Thoracic aorta (tissue), 2 donors: Measurements from ENCODE around the gene ZIC1. TPM values are rescaled to one million over a fixed set of nuclear protein-coding genes. Genes with fewer than 3 reads are reported as not detected.

Source experiments
- ATAC-seq: fragments of 150-250 bp; one replicate; pipeline ENCODE4 v1.8.0; 2017; ENCODE audit warnings: low read depth; ENCODE audit not compliant: insufficient number of reproducible peaks, low FRiP score
- DNase-seq: peaks from one replicate; pipeline ENCODE4 v3.0.0-alpha.2; 2020; ENCODE audit warnings: low spot score
- H3K27ac ChIP-seq, 2 donors: fragments of 200-600 bp; sonication (generic); 1 replicate in 1 of 2; 2 replicates in 1 of 2; pipeline ENCODE4 v1.5.1; 2016; ENCODE audit warnings: mild to moderate bottlenecking in 2 of 2, moderate library complexity in 2 of 2
- H3K27me3 ChIP-seq: fragments of 200-600 bp; sonication (generic); replicated peaks from 2 replicates; pipeline ENCODE4 v1.6.0; 2016; ENCODE audit warnings: mild to moderate bottlenecking; ENCODE audit not compliant: insufficient read depth
- H3K36me3 ChIP-seq: fragments of 200-600 bp; sonication (generic); one replicate; pipeline ENCODE4 v1.5.1; 2016
- H3K4me1 ChIP-seq, 2 donors: fragments of 200-600 bp; sonication (generic); 1 replicate in 1 of 2; 2 replicates in 1 of 2; pipeline versions ENCODE4 v1.5.1 to v1.6.0; 2016; ENCODE audit warnings: low read depth in 2 of 2, mild to moderate bottlenecking in 1 of 2; ENCODE audit not compliant: control insufficient read depth in 1 of 2
- H3K4me3 ChIP-seq: fragments of 200-600 bp; sonication (generic); 2 replicates; pipeline ENCODE4 v1.5.1; 2016; ENCODE audit warnings: mild to moderate bottlenecking
- H3K9me3 ChIP-seq: fragments of 200-600 bp; sonication (generic); 2 replicates; pipeline ENCODE4 v1.5.1; 2016
- CTCF ChIP-seq: fragments of 200-600 bp; sonication (generic); IDR thresholded peaks from one replicate; pipeline ENCODE4 v1.5.1; 2019; ENCODE audit warnings: antibody characterized with exemption
- total RNA-seq, 2 donors: library from RNA; depleted of rRNA; stranded (reverse); fragments of >200 nt; gene quantifications; one replicate each; pipeline versions ENCODE4 v1.1.0 to v1.2.3, GENCODE V29; 2016

Gene ZIC1
- total RNA-seq, 2 donors from 2014 or later: 0.07 TPM; not detected in 1

DNA sequence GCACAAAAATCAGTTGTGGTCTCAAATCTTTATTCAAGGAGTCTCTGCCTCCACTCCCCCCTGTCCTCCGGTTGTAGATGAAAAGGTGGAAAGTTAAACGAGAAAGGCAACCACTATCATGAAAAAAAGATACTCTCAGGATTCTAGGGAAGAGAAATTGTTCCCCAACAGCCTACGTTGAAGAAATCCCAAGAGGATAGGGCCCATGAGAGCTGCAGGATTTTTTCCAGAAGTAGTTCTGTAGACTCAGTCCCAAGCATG, 14.3 kb downstream of the ZIC1 start:
- Histone ChIP-seq H3K36me3 (no peaks in the 10 kb centered on the region), H3K27me3 (peaks cover 17% of the 10 kb centered on the region), H3K27ac (peak overlapping the region in 1 of 2 donors; percentile 45), H3K4me1 (peaks cover 10 to 11% of the 10 kb centered on the region in 2 donors), H3K9me3 (no peaks in the 10 kb centered on the region), H3K4me3 (no peak overlapping the region)
- TF ChIP-seq CTCF: no peak
- no peak for DNase-seq
- no peak for ATAC-seq

- Histone ChIP-seq H3K9me3 (no peaks in the 10 kb centered on the region), H3K27ac (peak overlapping the region in 1 of 2 donors; percentile 58), H3K4me1 (peaks cover 6 to 10% of the 10 kb centered on the region in 2 donors), H3K4me3 (no peak overlapping the region), H3K36me3 (no peaks in the 10 kb centered on the region), H3K27me3 (peaks cover 13% of the 10 kb centered on the region)
- DNase-seq: no peak
- TF ChIP-seq CTCF: no peak
- ATAC-seq: no peak
Observed at GRCh38 chr3:147423798-147424580, 14.8 kb downstream of the ZIC1 start.

- no peak for ATAC-seq
- peaks cover 0 to 2% of the 10 kb centered on the region in 2 donors for H3K4me1 ChIP-seq
- no peaks in the 10 kb centered on the region for H3K9me3 ChIP-seq
- peak overlapping the region in 1 of 2 donors; percentile 58 for H3K27ac ChIP-seq
- no peak for DNase-seq
- H3K27me3 ChIP-seq: peaks cover 13% of the 10 kb centered on the region
- TF ChIP-seq CTCF: no peak
- H3K36me3 ChIP-seq: no peaks in the 10 kb centered on the region
- H3K4me3 ChIP-seq: no peak overlapping the region
Observed at GRCh38 chr3:147424581-147425387, 15.6 kb downstream of the ZIC1 start.

- no peak overlapping the region for H3K4me3 ChIP-seq
- ATAC-seq: no peak
- peaks cover 0 to 2% of the 10 kb centered on the region in 2 donors for H3K4me1 ChIP-seq
- TF ChIP-seq CTCF: no peak
- no peak overlapping the region for H3K27ac ChIP-seq
- H3K27me3 ChIP-seq: peaks cover 13% of the 10 kb centered on the region
- no peaks in the 10 kb centered on the region for H3K9me3 ChIP-seq
- no peak for DNase-seq
- H3K36me3 ChIP-seq: no peaks in the 10 kb centered on the region
Observed at GRCh38 chr3:147425388-147425850, 16.3 kb downstream of the ZIC1 start.

- peaks cover 13% of the 10 kb centered on the region for H3K27me3 ChIP-seq
Observed at GRCh38 chr3:147426931-147427330, 17.8 kb downstream of the ZIC1 start.

More at GRCh38 chr3:147426931-147427330, 17.8 kb downstream of the ZIC1 start:
- Histone ChIP-seq H3K36me3 (no peaks in the 10 kb centered on the region), H3K4me1 (peaks cover 0 to 2% of the 10 kb centered on the region in 2 donors), H3K9me3 (no peaks in the 10 kb centered on the region), H3K27ac (no peak overlapping the region), H3K4me3 (no peak overlapping the region)
- no peak for DNase-seq
- no peak for ATAC-seq
- no peak for TF ChIP-seq CTCF
